DOHH2 (cell line): ENCODE measurements around the gene TTC13.

Experiments
- EZH2phosphoT487 ChIP-seq: fragments of 200-600 bp; sonication (generic); IDR thresholded peaks from 2 replicates; pipeline ENCODE4 v1.6.1; 2017; ENCODE audit warnings: borderline replicate concordance, mild to moderate bottlenecking, antibody characterized with exemption, low read length, moderate library complexity, mixed read lengths
- TF ChIP-seq, protein P1 (sequence below): fragments of 200-600 bp; sonication (generic); IDR thresholded peaks from one replicate; pipeline ENCODE4 v1.5.1; 2014; ENCODE audit warnings: antibody characterized with exemption, mild to moderate bottlenecking, low read depth, low read length; ENCODE audit not compliant: poor library complexity, severe bottlenecking

DNA sequence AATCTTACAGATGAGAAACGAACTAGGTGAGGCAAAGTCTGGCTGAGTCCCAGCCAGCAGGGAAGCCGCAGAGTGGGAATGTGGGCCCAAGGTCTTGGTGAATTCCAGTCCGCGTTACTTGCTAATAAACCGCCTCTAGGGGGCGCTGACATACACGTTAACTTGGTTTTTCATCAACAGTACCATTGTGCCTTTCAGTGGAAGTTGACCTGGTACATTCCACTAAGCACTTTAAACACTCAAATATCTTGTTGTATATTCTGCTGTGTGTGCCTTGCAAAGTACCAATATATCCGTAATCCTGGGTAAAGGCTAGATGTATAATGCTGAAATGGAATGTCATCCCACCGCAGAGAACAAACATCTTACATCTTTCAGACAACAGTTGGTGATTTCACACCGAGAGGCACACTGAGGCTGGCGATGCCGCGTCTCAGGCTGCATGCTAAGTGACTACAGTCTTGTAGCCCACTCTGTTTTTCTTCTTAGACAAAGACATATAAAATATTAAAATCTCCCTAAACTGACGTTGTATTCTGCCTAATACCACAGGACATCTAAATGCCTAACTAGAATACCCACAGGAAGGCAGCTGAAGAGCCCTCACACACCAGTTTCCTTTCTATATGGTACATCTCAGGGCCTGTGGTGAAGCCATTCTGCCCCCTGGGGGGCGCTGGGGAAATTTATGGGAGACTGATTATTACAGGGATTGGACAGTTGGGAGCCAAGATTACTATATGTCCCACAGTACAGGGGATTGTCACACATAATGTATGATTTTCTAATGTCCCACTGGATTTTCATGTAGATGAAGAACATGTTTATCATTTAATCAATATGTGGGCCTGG lies 61.2 kb downstream of the TTC13 start:
- TF ChIP-seq, protein P1, sequence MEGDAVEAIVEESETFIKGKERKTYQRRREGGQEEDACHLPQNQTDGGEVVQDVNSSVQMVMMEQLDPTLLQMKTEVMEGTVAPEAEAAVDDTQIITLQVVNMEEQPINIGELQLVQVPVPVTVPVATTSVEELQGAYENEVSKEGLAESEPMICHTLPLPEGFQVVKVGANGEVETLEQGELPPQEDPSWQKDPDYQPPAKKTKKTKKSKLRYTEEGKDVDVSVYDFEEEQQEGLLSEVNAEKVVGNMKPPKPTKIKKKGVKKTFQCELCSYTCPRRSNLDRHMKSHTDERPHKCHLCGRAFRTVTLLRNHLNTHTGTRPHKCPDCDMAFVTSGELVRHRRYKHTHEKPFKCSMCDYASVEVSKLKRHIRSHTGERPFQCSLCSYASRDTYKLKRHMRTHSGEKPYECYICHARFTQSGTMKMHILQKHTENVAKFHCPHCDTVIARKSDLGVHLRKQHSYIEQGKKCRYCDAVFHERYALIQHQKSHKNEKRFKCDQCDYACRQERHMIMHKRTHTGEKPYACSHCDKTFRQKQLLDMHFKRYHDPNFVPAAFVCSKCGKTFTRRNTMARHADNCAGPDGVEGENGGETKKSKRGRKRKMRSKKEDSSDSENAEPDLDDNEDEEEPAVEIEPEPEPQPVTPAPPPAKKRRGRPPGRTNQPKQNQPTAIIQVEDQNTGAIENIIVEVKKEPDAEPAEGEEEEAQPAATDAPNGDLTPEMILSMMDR = peak; percentile 90
- no peak for TF ChIP-seq EZH2phosphoT487
